HG03175 (cell line): Measurements from ENCODE around the gene HSD17B14.
A peak's percentile ranks its signal among the peaks of the same experiment; 100 is the strongest.
"Not testable (repeated sequence)": the region's sequence is repeated elsewhere in the genome, so short reads cannot be mapped to it uniquely, and the experiment has no call there.

Source experiments
- ATAC-seq: cut with Tn5 transposase; IDR thresholded peaks from one replicate; pipeline ENCODE4 v1.9.1; 2021; ENCODE audit warnings: mild to moderate bottlenecking, moderate library complexity; ENCODE audit not compliant: unreplicated experiment

The HSD17B14 gene

DNA sequence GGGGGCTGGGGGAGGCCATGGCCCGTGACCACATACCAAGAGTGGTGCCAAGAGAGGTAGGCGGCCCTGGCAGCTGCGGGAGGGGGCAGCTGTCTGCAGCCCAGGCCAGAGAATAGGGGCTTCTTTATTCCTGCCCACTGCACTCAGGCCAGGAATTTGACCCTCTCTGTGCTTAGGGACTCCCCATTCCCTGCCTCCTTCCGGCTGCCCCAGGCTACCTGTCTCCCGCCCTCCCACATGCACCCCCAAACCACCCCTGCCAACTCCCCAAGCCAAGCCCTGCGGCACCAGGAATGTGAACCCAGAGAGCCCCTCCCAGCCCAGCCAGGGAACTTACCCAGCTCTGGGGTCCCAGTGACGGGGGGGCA, 31.4 kb upstream of the HSD17B14 start:
- ATAC-seq = no peak

DNA sequence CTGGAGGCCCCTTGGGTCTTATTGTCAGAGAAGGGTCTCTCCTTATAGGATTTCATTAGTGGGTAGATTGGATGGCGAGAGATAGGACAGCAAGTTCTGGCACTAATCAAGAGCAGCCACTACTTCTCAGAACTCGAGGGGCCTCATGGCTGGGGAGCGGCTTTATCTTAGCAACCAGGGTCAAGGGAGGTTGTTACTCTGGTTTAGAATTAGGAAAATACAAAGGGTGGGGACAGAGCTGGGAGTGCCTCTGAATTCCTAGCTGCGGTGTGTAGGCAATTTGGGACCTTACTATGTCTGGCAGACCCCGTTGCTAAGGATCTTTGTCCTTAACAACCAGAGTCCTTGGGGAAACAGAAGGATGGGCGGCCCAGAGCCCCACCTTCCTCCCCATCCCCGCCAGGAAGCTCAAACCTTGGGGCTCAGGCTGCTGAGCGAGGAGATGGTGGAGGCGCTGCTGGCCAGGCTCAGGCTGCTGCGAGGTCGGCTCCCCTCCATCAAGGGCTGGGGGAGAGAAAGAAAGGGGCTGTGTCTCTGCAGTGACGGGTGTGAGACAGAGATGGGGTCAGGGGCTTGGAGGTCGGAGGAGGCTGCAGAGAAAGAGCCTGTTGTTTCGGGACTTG, 30.9 kb upstream of the HSD17B14 start:
- no peak for ATAC-seq

DNA sequence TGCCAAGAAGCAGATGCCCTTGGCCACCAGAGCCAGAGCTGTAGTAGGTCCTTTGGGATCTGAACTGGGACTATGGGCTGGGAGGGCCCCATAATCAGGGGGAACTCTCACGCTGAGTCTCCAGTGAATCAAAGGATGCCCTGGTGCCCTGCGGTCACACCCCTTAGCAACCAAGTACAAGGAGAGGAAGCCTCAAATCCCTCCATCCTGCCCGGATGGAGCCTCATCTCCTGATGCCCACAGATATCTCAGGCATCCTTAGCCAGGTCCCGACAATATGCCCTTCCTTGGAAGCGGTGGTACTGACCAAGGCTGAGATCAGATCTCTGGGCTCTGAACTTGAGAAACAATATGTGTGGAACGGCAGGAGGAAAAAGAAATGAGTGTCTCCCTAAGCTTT, 30.4 kb upstream of the HSD17B14 start:
- ATAC-seq = no peak

DNA sequence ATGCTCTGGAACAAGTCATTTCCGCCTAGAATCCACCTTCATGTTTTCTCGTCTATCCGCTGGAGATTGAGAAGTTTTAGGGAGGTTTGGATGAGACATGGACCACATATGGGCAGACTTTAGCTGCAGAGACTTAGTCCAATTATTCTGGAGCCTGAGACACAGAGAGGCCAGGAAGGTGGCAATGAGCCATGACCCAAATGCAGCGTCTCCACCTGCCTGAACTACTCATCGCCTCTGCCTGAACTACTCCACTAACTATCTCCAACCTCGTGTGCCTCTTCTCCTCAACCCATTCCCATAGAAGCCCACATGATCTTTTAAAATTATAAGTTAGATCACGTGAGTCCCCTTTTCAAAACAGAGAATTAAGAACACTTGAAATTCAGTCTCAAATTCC, 26.5 kb upstream of the HSD17B14 start:
- ATAC-seq = no peak

DNA sequence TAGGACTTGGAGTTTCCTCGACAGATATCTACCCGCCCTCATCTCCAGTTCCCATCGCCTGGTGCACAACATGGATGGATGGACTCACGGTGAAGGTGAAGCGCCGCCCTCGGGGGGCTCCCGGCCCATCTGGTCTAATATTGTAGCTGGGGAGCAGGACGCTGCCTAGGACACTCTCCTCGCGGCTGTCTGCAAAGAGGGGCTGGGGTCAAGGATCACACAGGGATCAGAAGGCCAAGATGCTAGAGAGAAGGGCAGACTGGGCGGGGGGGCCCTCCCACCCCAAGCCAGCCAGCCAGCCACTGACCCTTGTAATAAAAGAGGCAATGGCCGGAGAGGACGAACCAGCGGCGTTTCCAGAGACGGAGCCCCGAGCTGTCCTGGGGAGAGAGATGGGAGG, 25.0 kb upstream of the HSD17B14 start:
- ATAC-seq = no peak

DNA sequence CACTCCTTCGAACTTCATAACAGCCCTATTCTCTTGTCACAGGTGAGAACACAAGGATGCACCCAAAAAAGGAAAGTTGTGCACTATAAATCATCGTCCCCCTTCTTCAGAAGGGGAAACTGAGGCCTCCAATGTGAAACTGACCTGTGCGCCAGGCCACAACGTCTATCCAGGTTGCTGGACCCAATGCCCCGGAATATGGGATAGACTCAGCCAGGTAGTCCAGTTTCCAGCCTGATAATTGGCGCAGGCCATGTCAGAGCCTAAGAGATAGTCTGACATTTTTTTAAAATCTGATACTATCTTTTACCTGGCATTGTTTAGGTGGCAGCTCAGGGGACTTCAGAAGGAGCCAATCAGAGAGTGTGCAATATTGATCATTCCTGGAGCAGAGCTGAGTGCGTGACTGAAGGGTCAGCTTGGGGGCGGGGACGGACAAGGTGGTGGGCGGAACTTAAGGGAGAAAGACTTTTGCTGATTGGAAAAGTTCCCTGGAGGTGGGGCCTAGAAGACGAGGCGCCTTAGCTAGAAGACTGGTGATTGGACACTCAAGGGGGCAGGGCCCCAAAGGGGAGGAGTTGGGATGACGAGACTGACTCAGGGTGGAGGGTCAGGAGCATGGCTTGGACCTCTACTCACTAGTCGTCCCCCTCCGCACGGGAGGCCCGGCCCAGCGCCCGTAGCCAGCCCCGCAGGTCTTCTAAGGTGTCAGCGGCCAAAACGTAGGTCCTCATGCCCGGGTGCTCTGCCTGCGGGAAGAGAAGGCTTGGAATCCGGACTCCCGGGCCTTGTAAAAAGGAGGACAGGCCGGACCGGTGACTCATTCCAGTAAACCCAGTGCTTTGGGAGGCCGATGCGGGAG, 23.7 kb upstream of the HSD17B14 start:
- ATAC-seq = no peak

DNA sequence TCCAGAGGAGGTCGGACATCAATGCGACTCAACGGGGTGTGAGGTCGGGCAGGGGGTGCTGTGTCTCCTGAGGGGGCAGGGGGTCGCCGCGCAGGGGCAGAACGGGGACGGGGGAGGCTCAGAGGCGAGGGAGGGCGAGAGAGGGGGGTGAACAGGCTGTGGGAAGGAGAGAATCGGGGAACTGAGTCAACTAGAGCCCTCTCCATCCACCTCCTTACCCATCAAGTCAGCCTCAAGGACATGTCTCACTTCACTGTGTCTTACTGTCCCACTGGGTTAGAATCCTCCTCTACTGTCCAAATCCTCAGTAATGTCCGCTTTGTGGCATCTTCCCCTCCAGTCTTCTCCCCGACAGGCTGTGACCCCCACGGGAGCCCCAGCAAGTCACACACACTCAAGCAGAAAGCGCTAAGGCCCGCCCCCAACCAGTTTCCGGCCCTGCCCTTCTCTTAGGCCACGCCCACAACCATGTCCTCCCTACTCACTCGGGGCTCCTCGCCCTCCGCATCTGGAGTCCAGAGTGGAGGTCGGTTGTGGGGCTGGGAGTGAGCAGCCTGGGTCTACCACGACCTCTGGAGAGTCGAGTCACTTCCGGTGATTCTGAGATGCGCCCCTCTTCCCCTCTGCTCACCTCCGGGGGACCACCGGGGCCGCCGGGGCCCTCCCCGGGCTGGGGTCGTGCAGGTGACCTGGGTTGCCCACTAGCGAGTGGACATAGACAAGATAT, 22.9 kb upstream of the HSD17B14 start:
- ATAC-seq = no peak

DNA sequence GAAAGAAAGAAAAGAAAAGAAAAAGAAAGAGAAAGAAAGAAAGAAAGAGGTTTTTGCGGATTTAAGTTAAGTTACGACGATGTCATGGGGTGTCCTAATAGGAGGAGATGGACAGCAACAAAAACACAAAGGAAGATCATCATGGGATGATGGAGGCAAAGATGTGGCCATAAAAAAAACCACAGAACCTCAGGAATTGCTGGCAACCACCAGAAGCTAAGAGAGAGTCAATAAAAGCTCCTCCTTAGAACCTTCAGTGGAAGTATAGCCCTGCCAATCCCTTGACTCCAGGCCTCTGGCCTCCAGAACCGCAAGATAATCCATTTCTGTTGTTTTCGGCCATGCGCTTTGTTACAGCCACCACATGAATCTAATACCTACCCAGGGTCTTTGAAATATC, 20.6 kb upstream of the HSD17B14 start:
- ATAC-seq = no peak

DNA sequence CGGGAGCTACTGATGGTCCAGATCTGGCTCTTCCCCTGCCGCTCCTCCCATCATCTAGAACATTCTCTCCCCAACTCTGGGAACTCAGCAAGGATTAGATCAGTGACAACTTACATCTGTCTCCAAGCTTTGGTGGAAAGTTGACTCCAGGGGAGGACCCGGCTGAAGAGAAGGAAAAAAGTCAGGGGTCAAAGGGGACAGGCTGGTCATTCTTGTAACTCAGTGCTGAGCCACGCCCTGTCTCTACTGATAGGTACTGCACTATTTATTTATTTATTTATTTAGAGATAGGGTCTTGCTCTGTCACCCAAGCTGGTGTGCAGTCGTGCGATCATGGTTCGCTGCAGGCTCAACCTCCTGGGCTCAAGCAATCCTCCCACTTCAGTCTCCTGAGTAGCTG, 17.8 kb upstream of the HSD17B14 start:
- no peak for ATAC-seq

DNA sequence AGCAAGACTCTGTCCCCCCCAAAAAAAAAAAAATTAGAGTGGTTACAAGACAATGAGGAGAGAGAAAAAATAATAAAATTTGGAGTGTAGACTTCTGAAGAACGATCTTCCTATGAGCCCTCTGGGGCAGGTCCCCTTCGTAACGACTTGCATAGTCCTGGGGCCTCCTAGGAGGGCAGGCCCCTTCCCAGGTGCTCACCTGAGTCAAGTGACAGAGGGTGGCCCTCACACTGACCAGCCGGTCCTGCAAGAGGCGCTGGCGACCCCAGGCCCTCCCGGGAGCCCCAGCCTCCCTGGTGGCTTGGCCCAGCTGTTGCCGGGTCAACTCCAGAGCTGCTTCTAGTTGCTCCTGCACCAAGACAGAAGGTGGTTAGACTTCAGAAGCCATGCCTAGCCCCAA, 17.2 kb upstream of the HSD17B14 start:
- ATAC-seq = no peak

DNA sequence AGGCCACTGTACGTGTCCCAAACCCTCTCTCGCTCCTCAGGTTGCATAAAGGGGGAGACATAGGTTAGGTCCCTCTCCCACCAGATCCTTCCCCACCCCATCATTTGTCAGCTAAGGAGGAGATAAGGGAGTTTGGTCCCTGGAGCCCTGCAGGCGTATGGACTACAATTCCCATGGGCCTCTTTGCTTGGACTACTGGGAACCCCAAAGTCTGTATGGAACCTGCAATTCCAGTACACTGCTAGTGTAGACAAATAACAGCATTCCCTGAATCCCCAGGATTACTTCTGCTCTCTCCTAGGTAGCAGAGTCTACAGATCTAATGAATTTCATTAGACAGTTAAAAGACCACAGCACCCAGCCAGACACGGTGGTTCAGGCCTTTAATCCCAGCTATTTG, 16.0 kb upstream of the HSD17B14 start:
- ATAC-seq = no peak

DNA sequence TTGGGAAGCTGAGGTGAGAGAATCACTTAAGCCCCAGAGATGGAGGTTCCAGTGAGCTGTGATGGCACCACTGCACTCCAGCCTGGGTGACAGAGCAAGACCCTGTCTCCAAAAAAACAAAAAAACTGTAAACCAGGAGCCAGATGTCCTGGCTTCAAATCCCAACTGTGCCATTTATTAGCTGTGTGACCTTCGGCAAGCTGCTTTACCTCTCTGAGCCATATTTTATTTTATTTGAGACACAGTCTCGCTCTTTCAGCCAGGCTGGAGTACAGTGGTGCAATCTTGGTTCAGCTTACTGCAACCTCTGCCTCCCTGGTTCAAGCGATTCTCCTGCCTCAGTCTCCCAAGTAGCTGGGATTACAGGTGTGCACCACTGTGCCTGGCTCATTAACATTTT, 10.4 kb upstream of the HSD17B14 start:
- ATAC-seq = not testable (repeated sequence)

DNA sequence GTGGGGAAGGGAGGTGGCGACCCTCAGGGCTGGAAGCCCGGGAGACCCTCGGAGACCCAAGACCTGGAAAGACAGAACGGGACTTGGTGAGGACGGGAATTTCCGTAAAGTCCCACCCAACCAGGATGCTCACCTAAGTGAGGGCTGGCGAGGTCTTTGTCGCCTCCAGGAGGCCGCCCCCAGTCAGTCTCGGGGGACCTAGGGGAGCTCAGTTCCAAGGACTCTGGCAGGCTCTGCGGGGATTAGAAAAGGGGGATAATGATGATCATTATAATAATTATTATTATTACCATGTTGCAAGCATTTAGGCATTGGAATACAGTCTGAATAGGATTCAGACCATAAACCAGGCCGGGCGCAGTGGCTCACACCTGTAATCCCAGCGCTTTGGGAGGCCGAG, 9.1 kb upstream of the HSD17B14 start:
- no peak for ATAC-seq

DNA sequence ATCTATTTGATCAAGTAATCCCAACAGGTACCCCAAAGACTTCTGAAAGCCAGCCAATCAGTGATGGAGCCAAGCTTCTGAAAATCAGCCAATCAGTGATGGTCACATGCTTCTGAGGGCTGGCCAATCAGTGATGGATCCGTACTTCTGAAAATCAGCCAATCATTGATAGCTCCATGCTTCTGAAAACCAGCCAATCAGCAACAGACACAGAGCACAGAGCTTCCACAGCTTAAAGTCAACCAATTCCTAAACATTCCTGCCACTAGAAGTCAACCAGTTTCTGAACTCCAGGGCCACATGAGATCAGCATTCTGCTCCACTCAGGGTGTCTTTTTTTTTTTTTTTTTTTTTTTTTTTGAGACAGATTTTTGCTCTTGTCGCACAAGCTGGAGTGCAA, 8.2 kb upstream of the HSD17B14 start:
- no peak for ATAC-seq

DNA sequence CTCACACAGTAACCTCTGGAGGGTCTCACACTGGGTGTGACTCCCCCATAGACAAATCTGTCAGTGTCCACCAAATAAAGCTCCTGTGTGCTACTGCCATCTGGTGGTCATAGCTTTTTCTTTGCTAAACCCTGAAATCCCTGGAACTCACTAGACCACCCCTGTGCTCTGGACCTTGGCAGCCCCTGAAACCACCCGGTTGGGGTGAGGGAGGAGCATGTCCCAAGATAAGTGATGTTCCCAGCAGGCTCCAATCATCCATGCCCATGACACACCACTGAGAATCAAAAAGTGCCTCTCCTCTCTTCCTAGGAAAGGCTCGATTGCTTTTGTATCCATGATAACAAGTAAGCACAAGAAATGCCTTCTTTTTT, 6.5 kb upstream of the HSD17B14 start:
- ATAC-seq = no peak

DNA sequence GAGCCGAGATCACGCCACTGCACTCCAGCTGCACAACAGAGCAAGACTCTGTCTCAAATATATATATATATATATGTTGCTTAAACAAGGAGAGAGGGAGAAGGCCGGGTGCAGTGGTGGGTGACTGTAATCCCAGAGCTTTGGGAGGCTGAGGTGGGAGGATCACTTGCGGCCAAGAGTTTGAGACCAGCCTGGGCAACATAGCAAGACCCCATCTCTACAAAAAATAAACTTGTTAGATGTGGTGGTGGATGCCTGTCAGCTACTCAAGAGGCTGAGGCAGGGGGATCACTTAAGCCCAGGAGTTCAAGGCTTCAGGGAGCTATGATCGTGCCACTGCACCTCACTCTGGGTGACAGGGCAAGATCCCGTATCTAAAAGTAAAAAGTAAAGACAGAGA, 5.3 kb upstream of the HSD17B14 start:
- no peak for ATAC-seq

DNA sequence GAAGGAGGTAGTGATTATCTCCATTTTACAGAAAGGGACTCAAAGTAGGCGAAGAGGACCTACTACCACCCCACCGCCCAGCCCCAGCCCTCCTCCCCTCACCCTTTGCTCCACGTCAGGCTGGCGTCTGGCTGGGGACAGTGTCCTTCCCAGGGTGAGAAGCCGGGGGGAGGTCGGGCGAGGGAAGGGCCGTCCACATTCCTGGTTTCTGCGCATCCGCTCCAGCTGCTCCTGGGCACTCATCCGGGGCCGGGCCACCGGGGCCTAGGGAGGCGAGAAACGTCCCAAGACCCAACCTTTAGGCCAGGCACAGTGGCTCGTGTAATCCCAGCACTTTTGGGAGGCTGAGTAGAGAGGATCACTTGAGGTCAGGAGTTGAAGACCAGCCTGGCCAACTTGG, 4.8 kb upstream of the HSD17B14 start:
- ATAC-seq = no peak

DNA sequence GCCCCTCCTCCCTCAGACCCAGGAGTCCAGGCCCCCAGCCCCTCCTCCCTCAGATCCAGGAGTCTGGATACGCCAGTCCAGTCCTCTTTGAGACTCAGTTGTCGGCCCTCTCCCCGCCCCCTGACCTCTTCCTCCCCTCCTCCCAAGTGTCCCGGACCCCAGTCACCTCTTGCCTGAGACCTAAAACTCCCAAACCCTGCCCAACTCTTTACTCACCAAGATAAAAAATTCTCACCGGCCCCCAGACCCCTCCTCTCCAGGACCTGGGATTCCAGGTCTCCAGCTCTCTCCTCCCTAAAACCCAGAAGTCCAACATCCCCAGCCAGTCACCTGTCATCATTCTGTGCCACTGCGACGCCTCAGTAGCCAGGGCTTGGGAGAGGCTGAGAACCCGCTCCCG, 1.4 kb upstream of the HSD17B14 start:
- no peak for ATAC-seq

DNA sequence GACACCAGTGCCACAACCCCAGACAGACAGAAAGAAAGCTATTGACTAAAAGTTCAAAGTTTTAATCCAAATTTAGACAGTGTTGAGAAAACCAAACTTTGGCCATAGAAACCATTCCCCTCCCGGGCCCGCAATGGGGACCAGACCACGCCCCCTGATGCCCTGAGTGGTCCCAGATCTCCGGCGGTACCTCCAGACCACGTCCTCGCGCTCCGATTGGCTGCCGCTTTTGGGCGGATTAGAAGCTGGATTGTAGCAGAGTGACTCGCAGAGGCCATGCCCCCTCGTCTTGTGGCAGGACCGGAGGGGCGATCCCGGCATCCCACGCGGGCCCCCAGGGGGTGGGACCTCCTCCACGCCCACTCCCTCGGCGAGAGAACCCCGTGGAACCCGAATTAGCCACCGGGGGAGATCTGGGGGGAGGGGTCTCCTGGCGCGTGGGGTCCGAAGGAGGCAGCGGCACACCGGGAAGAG, 797 bp upstream of the HSD17B14 start:
- peak; percentile 71 for ATAC-seq

DNA sequence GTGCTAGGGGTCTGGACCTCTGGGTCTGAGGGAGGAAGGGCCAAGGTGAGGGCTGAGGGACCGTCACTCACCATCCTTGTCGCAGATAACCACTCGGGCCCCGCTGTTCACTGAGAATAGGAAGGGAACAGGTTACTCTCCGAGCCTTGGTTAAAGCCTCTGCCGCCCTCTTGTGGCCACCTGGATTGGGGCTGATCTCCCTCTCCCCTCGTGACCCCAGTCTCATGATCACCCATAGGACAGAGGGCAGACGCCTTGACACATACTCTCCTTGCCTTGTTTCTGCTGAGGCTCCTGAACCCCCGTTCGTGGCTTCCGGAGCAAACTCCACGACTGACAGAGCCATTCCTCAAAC, 580 bp downstream of the HSD17B14 start:
- ATAC-seq = peak; percentile 81

DNA sequence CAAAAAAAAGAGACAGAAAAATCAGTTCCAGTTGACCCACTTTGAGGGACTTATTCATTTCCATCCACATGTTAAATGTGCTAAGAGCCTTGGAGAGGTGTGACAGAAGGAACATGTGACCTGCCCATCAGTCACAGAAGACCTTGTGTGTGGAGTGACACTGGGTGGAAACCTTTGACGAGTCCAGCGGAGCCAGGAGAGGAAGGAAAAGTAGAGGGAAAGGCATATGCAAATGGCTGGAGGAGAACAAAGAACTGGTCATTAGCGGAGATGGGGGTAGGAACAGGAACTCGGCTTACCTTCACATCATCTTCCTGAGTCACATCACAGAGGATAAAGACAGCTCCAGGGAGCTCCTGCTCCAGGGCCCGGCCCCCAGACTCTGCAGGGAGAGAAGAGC, 2.3 kb downstream of the HSD17B14 start:
- ATAC-seq = no peak

DNA sequence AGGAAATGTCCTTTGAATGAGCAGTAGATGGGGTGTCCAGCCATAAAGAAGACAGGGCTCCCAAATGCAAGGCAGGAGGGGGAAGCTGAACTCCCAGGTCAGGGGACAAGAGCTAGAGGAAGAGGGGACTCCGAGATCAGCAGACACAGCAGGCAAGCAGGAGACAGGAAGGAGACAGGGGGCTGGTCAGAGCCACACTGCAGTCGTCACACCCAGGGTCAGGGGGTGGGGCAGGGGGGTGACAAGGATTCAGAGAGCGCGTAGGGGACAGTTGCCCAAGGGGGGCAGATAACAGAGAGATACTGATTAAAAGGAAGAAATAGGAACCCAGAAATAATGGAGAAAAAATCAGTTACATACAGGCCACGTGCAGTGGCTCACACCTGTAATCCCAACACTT, 3.2 kb downstream of the HSD17B14 start:
- no peak for ATAC-seq
